HCT116 (cell line): ENCODE measurements around the gene PGRMC2. TPM values are rescaled to one million over a fixed set of nuclear protein-coding genes. Genes with fewer than 3 reads are reported as not detected.

ENCODE experiments used
- ATAC-seq: fragments of 200-7000 bp; cut with Tn5 transposase; 2 replicates; pipeline ENCODE4 v1.9.1; 2020; ENCODE audit warnings: mild to moderate bottlenecking, moderate library complexity
- BruUV-seq: library from RNA; stranded (reverse); fragments of 400-500 nt; replicated peaks from 2 replicates; lab custom pipeline; 2021; lab: Mats Ljungman, UMichigan
- CTCF ChIA-PET: fragments of 300-600 bp; sonication (Branson Sonifier 250); formaldehyde crosslinking; loops from one replicate; lab custom pipeline; 2021; ENCODE audit warnings: antibody characterized with exemption; lab: Charles Lee
- POLR2A ChIA-PET: fragments of 300-600, 350-600 bp; sonication (Branson Sonifier 250); formaldehyde crosslinking; loops from one replicate; lab custom pipeline; 2021; ENCODE audit warnings: antibody characterized with exemption; lab: Charles Lee
- RAD21 ChIA-PET, 2 experiments: fragments of 300-600 bp; sonication (Branson Sonifier 250); formaldehyde crosslinking; loops; one replicate each; lab custom pipeline; 2023; ENCODE audit warnings: low total read pairs in 2 of 2; ENCODE audit not compliant: uncharacterized antibody in 2 of 2, unreplicated experiment in 2 of 2, low non-redundant PET in 1 of 2; lab: Charles Lee
- DNase-seq: peaks from one replicate; pipeline ENCODE4 v3.0.0-alpha.2; 2010; ENCODE audit warnings: low read depth, low spot score
- H2AFZ ChIP-seq: fragments of 200-600 bp; shearing (Covaris generic), sonication (generic); 2 replicates; pipeline ENCODE4 v1.6.1; 2017; ENCODE audit warnings: low read depth, mixed run types, mixed read lengths, antibody characterized with exemption, low read length; ENCODE audit not compliant: poor library complexity, severe bottlenecking
- H3K27ac ChIP-seq: 2 replicates; pipeline ENCODE4 v1.5.1; 2012; ENCODE audit warnings: low read depth, low read length
- H3K27me3 ChIP-seq: fragments of 200-600 bp; sonication (generic); 2 replicates; pipeline ENCODE4 v1.6.1; 2016; ENCODE audit warnings: mixed run types, low read length, mixed read lengths; ENCODE audit not compliant: insufficient read depth
- H3K36me3 ChIP-seq, 2 experiments: fragments of 200-500 bp in 1 of 2; fragments of 200-600 bp in 1 of 2; sonication (Bioruptor generic) in 1 of 2; sonication (generic) in 1 of 2; 2 replicates each; pipeline versions ENCODE4 v1.5.1 to v1.6.1; 2014 to 2016; ENCODE audit warnings: low read length in 2 of 2, inconsistent platforms in 1 of 2, mixed read lengths in 1 of 2, mixed run types in 1 of 2; ENCODE audit not compliant: insufficient read depth in 2 of 2, control insufficient read depth in 1 of 2
- H3K4me1 ChIP-seq, 2 experiments: fragments of 200-600 bp in 1 of 2; sonication (generic) in 1 of 2; 2 replicates each; pipeline versions ENCODE4 v1.5.1 to v1.6.1; 2012 to 2017; ENCODE audit warnings: low read length in 2 of 2, inconsistent platforms in 1 of 2, mild to moderate bottlenecking in 1 of 2, mixed read lengths in 1 of 2, mixed run types in 1 of 2, moderate library complexity in 1 of 2; ENCODE audit not compliant: insufficient read depth in 2 of 2, control insufficient read depth in 1 of 2
- H3K4me2 ChIP-seq: fragments of 200-600 bp; sonication (generic); 2 replicates; pipeline ENCODE4 v1.6.1; 2017; ENCODE audit warnings: mixed run types, low read length, mixed read lengths
- H3K4me3 ChIP-seq, 2 experiments: fragments of 200-600 bp in 1 of 2; sonication (generic) in 1 of 2; replicated peaks in 1 of 2; 2 replicates each; pipeline ENCODE4 v1.5.1; 2011 to 2016; ENCODE audit warnings: low read length in 2 of 2, control low read depth in 1 of 2, low read depth in 1 of 2, mild to moderate bottlenecking in 1 of 2, mixed read lengths in 1 of 2, mixed run types in 1 of 2
- H3K79me2 ChIP-seq: fragments of 200-600 bp; sonication (generic); 2 replicates; pipeline ENCODE4 v1.6.1; 2017; ENCODE audit warnings: mild to moderate bottlenecking, mixed run types, low read length, moderate library complexity, mixed read lengths; ENCODE audit not compliant: insufficient read depth
- H3K9ac ChIP-seq: fragments of 200-600 bp; sonication (generic); 2 replicates; pipeline ENCODE4 v1.6.1; 2016; ENCODE audit warnings: low read length, mixed read lengths
- H3K9me2 ChIP-seq: fragments of 200-600 bp; sonication (generic), shearing (Covaris generic); 2 replicates; pipeline ENCODE4 v1.6.1; 2017; ENCODE audit warnings: mixed run types, mild to moderate bottlenecking, moderate library complexity; ENCODE audit not compliant: insufficient read depth
- H3K9me3 ChIP-seq, 2 experiments: fragments of 200-500 bp in 1 of 2; fragments of 200-600 bp in 1 of 2; sonication (Bioruptor generic) in 1 of 2; sonication (generic) in 1 of 2; 2 replicates each; pipeline ENCODE4 v1.6.1; 2014 to 2017; ENCODE audit warnings: low read length in 2 of 2, mixed read lengths in 2 of 2, inconsistent platforms in 1 of 2, low read depth in 1 of 2, mild to moderate bottlenecking in 1 of 2, mixed run types in 1 of 2, moderate library complexity in 1 of 2; ENCODE audit not compliant: control insufficient read depth in 1 of 2, insufficient read depth in 1 of 2
- H4K20me1 ChIP-seq: fragments of 200-600 bp; sonication (generic), shearing (Covaris generic); 2 replicates; pipeline ENCODE4 v1.6.1; 2017; ENCODE audit warnings: mixed run types, mild to moderate bottlenecking, moderate library complexity; ENCODE audit not compliant: insufficient read depth
- CEBPB ChIP-seq: IDR thresholded peaks from 2 replicates; pipeline ENCODE4 v1.6.1; 2012; ENCODE audit warnings: low read depth
- ELF1 ChIP-seq: IDR thresholded peaks from 2 replicates; pipeline ENCODE4 v1.6.1; 2012; ENCODE audit warnings: low read depth, borderline replicate concordance
- FOSL1 ChIP-seq: IDR thresholded peaks from 2 replicates; pipeline ENCODE4 v1.6.1; 2012; ENCODE audit warnings: low read depth
- JUND ChIP-seq: IDR thresholded peaks from 2 replicates; pipeline ENCODE4 v1.6.1; 2012
- POLR2AphosphoS5 ChIP-seq: IDR thresholded peaks from 2 replicates; pipeline ENCODE4 v1.6.1; 2011; ENCODE audit warnings: mild to moderate bottlenecking, low read depth, low read length, moderate library complexity
- SRF ChIP-seq: IDR thresholded peaks from 2 replicates; pipeline ENCODE4 v1.6.1; 2012; ENCODE audit warnings: low read depth
- YY1 ChIP-seq: IDR thresholded peaks from 2 replicates; pipeline ENCODE4 v1.6.1; 2011; ENCODE audit warnings: low read length, low read depth, moderate library complexity, mild to moderate bottlenecking; ENCODE audit not compliant: insufficient replicate concordance; ENCODE audit errors: extremely low read depth
- ZFX ChIP-seq: fragments of 450-650 bp; IDR thresholded peaks from 2 replicates; pipeline ENCODE4 v1.6.1; 2017
- ZNF274 ChIP-seq: fragments of 200-500 bp; sonication (Bioruptor generic); IDR thresholded peaks from 2 replicates; pipeline ENCODE4 v1.6.1; 2014; ENCODE audit warnings: mild to moderate bottlenecking, low read depth, low read length, inconsistent platforms
- intact Hi-C: fragments of 100-400 bp; cut with micrococcal nuclease; formaldehyde crosslinking; loops from 2 replicates; pipeline ENCODE4 v1.10.0; 2022
- total RNA-seq: library from RNA; stranded (reverse); gene quantifications from one replicate; pipeline ENCODE4 v1.2.1, GENCODE V29; 2021; ENCODE audit not compliant: unreplicated experiment
- TF ChIP-seq, protein P1 (sequence below): IDR thresholded peaks from 2 replicates; pipeline ENCODE4 v1.6.1; 2012
- TF ChIP-seq, protein P2 (sequence below), 3 experiments: fragments of 200-600 bp in 1 of 3; sonication (generic) in 1 of 3; IDR thresholded peaks in 2 of 3; conservative IDR thresholded peaks in 1 of 3; 2 replicates each; pipeline ENCODE4 v1.5.1; 2012 to 2017; ENCODE audit warnings: low read depth in 2 of 3, low read length in 2 of 3, antibody characterized with exemption in 1 of 3, borderline replicate concordance in 1 of 3, control low read depth in 1 of 3, mild to moderate bottlenecking in 1 of 3, mixed read lengths in 1 of 3, mixed run types in 1 of 3, moderate library complexity in 1 of 3; ENCODE audit not compliant: insufficient read depth in 1 of 3
- TF ChIP-seq, protein P3 (sequence below): IDR thresholded peaks from 2 replicates; pipeline ENCODE4 v1.6.1; 2011; ENCODE audit warnings: mild to moderate bottlenecking, low read length, moderate library complexity; ENCODE audit not compliant: insufficient replicate concordance; ENCODE audit errors: extremely low read depth

PGRMC2 gene
- total RNA-seq, 1 experiment from 2014 or later: 52.3 TPM

DNA sequence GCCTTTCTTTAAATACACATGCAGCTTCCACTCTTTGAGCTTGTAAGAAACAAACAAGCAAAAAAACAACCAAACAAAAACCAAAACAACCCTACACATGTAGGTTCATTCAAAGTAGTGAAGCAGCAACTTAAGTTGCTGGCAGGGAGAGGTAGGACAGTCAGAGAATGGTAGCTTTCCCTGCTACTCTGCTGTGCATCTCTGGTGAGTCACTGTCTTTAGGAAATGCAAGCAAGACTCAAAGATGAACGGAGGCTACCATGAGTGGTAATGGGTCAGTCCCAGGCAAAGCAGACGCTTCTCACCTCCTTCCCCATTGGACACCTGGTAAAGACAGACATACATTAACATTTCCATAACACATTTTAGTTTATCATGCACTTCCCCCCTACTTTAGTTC, 43.2 kb downstream of the PGRMC2 start:
- Histone ChIP-seq H2AFZ (no peak overlapping the region), H3K79me2 (no peaks in the 10 kb centered on the region), H3K9me3 (peaks cover 0 to 4% of the 10 kb centered on the region in 2 experiments; a peak in 1 of 4 replicates), H3K4me1 (peaks cover 0 to 7% of the 10 kb centered on the region in 2 experiments; a peak in 1 of 4 replicates), H3K9ac (no peak overlapping the region), H3K9me2 (no peaks in the 10 kb centered on the region), H4K20me1 (no peaks in the 10 kb centered on the region), H3K36me3 (no peaks in the 10 kb centered on the region), H3K27ac (no peak overlapping the region), H3K4me3 (no peak overlapping the region), H3K4me2 (no peak overlapping the region), H3K27me3 (no peaks in the 10 kb centered on the region)
- no TSS peak for BruUV-seq
- CTCF ChIA-PET: no interaction called here
- ATAC-seq (no peak), DNase-seq (no peak)
- TF ChIP-seq CEBPB (no peak), JUND (no peak)
- TF ChIP-seq, protein P1, sequence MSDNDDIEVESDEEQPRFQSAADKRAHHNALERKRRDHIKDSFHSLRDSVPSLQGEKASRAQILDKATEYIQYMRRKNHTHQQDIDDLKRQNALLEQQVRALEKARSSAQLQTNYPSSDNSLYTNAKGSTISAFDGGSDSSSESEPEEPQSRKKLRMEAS: no peak
- TF ChIP-seq, protein P2, sequence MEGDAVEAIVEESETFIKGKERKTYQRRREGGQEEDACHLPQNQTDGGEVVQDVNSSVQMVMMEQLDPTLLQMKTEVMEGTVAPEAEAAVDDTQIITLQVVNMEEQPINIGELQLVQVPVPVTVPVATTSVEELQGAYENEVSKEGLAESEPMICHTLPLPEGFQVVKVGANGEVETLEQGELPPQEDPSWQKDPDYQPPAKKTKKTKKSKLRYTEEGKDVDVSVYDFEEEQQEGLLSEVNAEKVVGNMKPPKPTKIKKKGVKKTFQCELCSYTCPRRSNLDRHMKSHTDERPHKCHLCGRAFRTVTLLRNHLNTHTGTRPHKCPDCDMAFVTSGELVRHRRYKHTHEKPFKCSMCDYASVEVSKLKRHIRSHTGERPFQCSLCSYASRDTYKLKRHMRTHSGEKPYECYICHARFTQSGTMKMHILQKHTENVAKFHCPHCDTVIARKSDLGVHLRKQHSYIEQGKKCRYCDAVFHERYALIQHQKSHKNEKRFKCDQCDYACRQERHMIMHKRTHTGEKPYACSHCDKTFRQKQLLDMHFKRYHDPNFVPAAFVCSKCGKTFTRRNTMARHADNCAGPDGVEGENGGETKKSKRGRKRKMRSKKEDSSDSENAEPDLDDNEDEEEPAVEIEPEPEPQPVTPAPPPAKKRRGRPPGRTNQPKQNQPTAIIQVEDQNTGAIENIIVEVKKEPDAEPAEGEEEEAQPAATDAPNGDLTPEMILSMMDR (IDR thresholded peaks at IDR 0.05 in 2 of 3, conservative IDR thresholded peaks at IDR 0.05 in 1 of 3; ENCODE audit: borderline replicate concordance in 1 of 3, insufficient read depth in 1 of 3, low read depth in 2 of 3, low read length in 2 of 3): no peak
- intact Hi-C loops: no loop called here
- RAD21 ChIA-PET: no interaction called here
- POLR2A ChIA-PET: no interaction called here

DNA sequence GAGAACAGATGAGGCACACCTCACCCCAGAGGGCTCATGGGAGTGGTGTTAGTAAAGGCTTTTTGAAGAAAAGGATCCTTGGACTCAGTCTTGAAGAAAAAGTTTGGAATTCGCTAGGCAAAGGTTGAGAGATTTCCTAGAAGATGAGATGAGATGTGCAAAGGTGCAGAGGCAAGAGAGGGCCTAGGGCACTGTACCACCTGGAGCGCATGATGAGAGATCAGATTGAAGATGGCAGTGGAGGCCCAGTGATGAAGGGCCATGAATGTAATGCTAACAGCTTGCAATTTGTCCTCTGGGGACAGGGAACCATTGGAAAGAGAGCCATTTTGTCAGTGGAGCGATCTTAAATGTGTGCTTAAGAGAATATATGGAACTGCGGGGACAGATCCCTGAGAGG, 45.0 kb downstream of the PGRMC2 start:
- intact Hi-C loops: no loop called here
- Histone ChIP-seq H4K20me1 (no peaks in the 10 kb centered on the region), H3K27me3 (no peaks in the 10 kb centered on the region), H3K36me3 (no peaks in the 10 kb centered on the region), H2AFZ (no peak overlapping the region), H3K9me2 (no peaks in the 10 kb centered on the region), H3K4me3 (no peak overlapping the region), H3K9me3 (no peaks in the 10 kb centered on the region), H3K4me1 (peaks cover 0 to 7% of the 10 kb centered on the region in 2 experiments; a peak in 1 of 4 replicates), H3K79me2 (no peaks in the 10 kb centered on the region), H3K4me2 (no peak overlapping the region), H3K27ac (no peak overlapping the region), H3K9ac (no peak overlapping the region)
- ChIA-PET POLR2A (no interaction called here), CTCF (no interaction called here), RAD21 (no interaction called here)
- no peak for TF ChIP-seq FOSL1
- no peak for TF ChIP-seq ZFX
- no peak for TF ChIP-seq CEBPB
- no peak for TF ChIP-seq ZNF274
- TF ChIP-seq SRF: no peak
- no peak for TF ChIP-seq POLR2AphosphoS5
- TF ChIP-seq, protein P3, sequence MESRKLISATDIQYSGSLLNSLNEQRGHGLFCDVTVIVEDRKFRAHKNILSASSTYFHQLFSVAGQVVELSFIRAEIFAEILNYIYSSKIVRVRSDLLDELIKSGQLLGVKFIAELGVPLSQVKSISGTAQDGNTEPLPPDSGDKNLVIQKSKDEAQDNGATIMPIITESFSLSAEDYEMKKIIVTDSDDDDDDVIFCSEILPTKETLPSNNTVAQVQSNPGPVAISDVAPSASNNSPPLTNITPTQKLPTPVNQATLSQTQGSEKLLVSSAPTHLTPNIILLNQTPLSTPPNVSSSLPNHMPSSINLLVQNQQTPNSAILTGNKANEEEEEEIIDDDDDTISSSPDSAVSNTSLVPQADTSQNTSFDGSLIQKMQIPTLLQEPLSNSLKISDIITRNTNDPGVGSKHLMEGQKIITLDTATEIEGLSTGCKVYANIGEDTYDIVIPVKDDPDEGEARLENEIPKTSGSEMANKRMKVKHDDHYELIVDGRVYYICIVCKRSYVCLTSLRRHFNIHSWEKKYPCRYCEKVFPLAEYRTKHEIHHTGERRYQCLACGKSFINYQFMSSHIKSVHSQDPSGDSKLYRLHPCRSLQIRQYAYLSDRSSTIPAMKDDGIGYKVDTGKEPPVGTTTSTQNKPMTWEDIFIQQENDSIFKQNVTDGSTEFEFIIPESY: no peak
- no peak for TF ChIP-seq ELF1
- no peak for TF ChIP-seq YY1
- ATAC-seq (no peak), DNase-seq (no peak)
- no TSS peak for BruUV-seq
